Measurements from ENCODE around the gene MAPK1. TPM values are rescaled to one million over a fixed set of nuclear protein-coding genes. Genes with fewer than 3 reads are reported as not detected.
"Not testable (repeated sequence)": the region's sequence is repeated elsewhere in the genome, so short reads cannot be mapped to it uniquely, and the experiment has no call there.

MAPK1 gene
- total RNA-seq, 1 experiment from 2014 or later = 24.6 TPM

- DNase-seq (ENCODE audit: low spot score) = no peak
Measured at GRCh38 chr22:21791635-21792625, 75.5 kb downstream of the MAPK1 start.

DNA sequence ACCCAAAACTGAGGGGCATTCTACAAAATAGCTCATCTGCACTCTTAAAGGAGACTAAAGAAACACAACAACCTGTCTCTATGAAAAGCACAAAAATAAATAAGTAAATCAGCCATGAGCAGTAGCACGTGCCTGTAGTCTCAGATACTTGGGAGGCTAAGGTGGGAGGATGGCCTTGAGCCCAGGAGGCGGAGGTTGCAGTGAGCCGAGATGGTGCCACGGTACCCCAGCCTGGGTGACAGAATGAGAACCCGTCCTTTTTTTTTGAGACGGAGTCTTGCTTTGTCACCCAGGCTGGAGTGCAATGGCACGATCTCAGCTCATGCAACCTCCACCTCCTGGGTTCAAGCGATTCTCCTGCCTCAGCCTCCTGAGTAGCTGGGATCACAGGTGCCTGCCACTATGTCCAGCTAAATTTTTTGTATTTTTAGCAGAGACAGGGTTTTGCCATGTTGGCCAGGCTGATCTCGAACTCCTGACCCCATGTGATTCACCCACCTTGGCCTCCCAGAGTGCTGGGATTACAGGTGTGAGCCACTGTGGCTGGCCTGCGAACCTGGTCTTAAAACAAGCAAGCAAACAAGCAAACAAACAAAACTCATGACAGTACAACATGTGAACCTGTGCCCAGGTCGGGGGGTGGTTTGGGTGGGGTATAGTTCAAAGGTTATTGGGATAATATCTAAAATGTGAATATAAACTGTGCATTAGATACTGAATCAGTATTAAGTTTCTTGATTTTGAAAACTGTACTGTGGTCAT is 76.4 kb downstream of the MAPK1 start:
- DNase-seq (ENCODE audit: low spot score) = not testable (repeated sequence)

DNA sequence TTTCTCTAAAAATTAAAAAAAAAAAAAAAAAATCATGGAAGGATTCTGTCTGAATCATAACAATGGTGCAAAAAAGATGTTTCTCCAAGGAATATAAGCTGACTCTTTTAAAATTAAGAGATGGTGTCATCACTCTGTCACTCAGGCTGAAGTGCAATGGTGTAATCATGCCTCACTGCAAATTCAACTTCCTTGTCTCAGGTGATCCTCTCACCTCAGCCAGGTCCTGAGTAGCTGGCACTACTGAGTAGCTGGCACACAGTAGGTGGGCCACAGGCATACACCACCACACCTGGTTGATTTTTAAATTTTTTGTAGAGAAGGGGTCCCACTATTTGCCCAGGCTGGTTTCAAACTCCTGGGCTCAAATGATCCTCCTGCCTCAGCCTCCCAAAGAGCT is 77.1 kb downstream of the MAPK1 start:
- DNase-seq (ENCODE audit: low spot score) = no peak

GRCh38 chr22:21787565-21787964 is 79.9 kb downstream of the MAPK1 start:
- not testable (repeated sequence) for DNase-seq (ENCODE audit: low spot score)

- DNase-seq (ENCODE audit: low spot score) = no peak
Measured at GRCh38 chr22:21780259-21780658, 87.2 kb downstream of the MAPK1 start.

- DNase-seq (ENCODE audit: low spot score) = no peak
Measured at GRCh38 chr22:21779444-21779843, 88.0 kb downstream of the MAPK1 start.

DNA sequence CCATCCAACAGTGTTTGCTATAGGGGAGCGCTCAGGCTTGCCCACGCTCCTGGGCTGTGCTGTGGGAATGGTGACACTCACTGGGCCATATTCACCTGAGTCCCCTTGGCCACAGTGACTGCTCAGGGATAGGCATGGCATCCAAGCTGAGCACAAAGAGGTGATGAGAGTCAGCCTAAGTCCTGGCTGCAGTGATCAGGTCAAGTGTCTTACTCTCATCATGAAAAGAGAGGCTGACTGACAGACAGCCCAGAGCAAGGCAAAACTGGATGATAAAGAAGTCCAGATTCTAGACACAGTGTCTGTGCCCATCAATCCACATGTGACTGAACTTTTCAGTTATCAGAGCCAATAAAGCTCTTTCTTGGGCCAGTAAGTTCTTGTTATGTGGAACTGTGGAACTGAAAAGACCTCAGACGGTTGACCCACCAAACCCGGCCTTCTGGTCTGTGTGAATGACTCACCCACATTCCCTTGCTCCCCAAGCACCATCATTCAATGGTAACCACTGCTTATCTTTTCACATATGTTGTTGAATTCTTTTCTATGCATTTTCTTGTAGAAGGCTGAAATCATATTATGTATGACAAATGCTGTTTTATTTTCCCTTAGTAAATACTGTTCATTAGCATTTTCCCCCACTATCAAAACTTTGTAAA is 88.6 kb downstream of the MAPK1 start:
- no peak for DNase-seq (ENCODE audit: low spot score)

DNA sequence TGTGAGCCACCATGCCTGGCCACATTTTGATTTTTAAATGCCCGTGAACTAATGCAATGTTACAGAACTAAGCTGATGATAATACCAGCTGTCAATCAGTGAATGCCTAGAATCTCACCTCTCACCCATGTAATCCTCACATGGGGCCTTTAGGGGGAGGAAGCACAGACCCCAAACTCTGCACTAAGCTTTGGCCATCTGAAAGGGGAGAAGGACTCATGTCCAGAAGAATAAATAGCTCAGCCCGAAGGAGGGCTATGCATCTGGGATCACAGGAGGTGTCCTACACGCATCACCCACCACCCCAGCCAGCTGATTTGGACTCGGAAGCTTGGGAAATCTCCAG is 95.8 kb downstream of the MAPK1 start:
- DNase-seq (ENCODE audit: low spot score) = no peak

DNA sequence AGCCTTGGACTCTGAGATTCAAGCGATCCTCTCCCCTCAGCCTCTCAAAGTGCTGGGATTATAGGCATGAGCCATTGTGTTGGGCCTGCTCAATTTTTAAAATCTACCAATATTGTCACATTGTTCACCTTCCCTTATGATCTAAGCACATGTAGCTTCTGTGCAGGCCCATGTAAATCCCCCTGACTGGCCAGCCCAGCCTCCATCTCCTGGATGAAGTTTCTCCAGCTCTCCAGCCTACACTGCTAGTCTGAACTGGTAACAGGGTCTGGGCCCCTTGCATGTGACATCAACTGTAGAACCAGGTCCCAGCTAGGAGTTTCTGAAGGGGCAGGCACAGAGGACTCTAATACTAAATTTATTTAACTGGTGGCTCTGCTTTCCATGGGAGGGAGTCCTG is 99.0 kb downstream of the MAPK1 start:
- no peak for DNase-seq (ENCODE audit: low spot score)

DNA sequence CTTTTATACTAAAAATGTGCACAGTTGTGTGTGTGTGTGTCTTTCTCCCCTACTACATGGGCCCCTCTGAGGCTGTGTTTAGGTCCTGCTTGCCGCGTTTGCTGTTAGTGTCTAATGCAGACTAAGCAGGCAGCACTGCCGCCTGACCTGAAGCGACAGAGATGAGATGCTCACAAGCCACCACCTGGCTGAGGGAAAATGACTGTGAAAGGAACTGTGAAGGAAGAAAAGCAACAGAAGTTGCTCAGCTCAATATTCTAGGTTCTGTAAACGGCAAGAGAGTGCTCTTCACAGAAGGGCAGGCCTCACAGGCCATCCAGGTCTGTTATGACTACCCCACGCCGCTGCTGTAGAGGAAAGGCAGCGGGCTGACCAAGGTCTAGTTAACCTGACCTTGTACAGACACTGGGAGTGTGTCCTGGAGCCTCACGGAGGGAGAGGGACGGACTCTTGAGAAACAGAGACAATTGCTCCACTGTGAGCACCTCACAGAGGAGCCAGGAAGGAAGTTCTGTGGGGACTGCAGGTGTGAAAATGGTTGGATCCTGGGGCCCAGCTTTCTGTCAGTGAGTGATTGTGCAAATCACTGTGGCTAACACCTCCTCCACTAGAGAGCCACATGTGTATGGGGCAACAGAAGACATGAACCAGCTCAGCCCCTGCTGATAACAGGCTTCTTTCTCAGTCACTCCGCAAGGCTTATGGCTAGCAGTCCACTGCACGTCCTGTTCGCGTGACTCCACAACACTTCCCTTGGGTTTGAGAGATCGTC is 100.6 kb downstream of the MAPK1 start:
- DNase-seq (ENCODE audit: low spot score) = no peak

DNA sequence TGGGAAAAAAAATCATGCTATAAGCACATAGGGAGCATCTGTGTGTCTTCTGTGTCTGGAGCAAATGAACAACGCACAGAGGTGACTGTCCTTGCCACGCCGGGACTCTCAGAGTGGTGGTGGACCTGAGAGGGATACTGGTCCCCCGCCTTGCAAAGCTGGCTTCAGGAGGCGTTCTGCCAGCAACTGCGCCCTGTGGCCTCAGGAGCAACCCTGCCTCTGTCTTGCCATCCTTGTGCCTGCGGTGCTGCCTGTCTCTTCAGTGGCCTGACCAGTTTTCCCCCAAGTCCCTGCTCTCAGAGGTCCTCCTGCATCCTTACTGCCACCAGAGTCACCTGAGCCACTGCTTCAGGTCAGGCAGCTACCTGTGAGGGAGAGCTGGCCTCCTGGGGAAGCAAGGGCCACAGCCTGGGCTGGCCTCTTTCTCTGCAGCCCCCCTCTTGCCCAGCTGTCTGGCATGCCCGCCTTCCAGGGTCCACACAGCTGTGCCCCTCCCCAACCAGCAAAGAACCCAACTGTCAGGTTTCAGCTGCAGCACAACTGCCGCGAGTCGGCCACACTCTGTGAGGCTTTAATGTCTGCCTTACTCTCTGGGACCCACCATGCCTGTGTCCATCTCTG is 101.4 kb downstream of the MAPK1 start:
- DNase-seq (ENCODE audit: low spot score) = no peak

- DNase-seq (ENCODE audit: low spot score) = no peak
Measured at GRCh38 chr22:21764038-21764804, 103.2 kb downstream of the MAPK1 start.

DNA sequence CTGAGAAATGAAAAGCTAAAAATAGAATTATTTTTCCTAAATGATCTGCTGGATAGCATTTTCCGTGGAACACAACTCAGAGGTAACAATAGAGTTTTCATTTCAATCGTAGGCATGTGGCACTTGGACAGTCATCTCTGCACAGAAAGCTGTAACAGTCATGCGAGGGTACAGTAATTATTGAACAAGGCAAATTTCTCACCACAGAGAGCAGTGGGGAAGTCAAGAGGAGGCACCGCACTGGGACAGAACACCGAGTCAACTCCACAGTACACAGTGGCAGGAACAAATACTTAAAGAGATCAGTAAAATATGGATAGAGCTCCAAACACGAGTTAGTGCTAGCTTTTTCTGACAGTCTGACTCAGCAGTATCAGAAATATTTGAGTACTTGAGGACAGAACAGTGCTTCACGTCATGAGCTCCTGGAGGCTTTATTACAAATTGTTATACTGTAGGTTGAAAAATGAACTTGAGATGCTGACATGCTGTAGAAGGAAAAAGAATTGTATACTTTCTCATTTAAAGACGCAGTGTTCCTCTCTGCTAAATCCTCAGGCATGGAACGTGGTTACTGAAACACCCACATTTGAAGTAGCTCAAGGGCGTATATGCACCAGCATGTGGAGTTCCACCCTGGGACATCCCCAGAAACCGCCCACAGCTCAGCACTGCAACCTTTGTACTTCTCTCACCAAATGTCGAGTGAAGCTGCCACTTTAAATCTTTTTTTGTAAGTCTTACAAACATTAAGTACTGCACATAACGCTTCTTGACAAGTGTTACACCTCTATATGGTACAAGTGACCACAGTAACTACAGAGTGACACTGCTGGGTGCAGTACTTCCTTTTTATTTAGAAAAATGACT is 104.5 kb downstream of the MAPK1 start:
- no peak for DNase-seq (ENCODE audit: low spot score)

GRCh38 chr22:21761994-21762680 is 105.3 kb downstream of the MAPK1 start:
- no peak for DNase-seq (ENCODE audit: low spot score)

- DNase-seq (ENCODE audit: low spot score) = no peak
Measured at GRCh38 chr22:21761086-21761485, 106.4 kb downstream of the MAPK1 start.

- no peak for DNase-seq (ENCODE audit: low spot score)
Measured at GRCh38 chr22:21760640-21761039, 106.8 kb downstream of the MAPK1 start.

DNA sequence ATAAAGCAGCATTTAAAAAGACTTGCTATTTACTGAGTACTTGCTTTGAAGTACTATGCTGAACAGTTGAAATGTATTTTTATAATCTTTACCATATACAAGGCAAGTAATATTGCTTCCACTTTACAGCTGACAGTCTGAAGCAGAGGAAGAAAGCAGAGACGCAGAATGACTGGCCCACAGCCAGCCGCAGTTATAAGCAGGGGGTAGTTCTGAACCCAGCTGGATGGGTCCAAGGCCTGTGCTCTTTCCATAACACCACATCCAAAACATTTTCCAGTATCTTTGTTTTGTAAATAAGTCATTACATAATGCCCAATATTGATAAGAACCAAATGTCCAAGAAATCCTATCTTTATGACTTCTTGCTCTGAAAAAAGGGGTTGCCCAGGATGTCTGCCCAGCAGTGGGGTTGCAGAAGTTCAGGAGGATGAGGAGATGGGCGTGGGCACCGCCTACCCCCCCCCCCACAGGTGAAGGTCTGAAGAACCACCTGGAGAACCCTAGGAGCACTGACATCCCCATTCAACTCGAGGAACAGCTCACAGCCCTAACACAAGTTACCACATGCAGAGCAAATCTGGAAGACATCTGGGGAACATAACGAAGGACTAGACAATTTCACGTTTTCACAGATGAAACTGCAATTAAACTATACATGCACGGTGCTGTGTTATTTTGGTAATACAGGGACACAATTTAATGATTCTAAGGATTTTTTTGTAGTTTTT is 107.6 kb downstream of the MAPK1 start:
- DNase-seq (ENCODE audit: low spot score) = no peak

- DNase-seq (ENCODE audit: low spot score) = no peak
Measured at GRCh38 chr22:21759093-21759492, 108.4 kb downstream of the MAPK1 start.

Data from HT-29 (cell line).